Measurements from ENCODE around the gene DIABLO. TPM values are rescaled to one million over a fixed set of nuclear protein-coding genes. Genes with fewer than 3 reads are reported as not detected.

The DIABLO gene
- total RNA-seq, 1 donor from 2014 or later: 47.9 TPM

- Histone ChIP-seq H3K4me1 (peaks cover 9% of the 10 kb centered on the region), H3K9me3 (no peaks in the 10 kb centered on the region), H3K27ac (no peak overlapping the region), H3K36me3 (no peaks in the 10 kb centered on the region), H3K27me3 (no peaks in the 10 kb centered on the region), H3K4me3 (no peak overlapping the region)
- DNase-seq (ENCODE audit: extremely low spot score in 2 of 2): no peak
- intact Hi-C loops (cut with DNase I): no loop called here
- TF ChIP-seq CTCF (IDR thresholded peaks at IDR 0.05) (no peak), POLR2A (IDR thresholded peaks at IDR 0.05) (no peak), POLR2AphosphoS5 (IDR thresholded peaks at IDR 0.05; ENCODE audit: insufficient read depth in 1 of 2, low read depth in 1 of 2) (no peak)
These were observed 38.4 kb downstream of the DIABLO start for GRCh38 chr12:122187466-122187865.

- TF ChIP-seq POLR2A (IDR thresholded peaks at IDR 0.05) (no peak), CTCF (IDR thresholded peaks at IDR 0.05) (no peak), POLR2AphosphoS5 (IDR thresholded peaks at IDR 0.05; ENCODE audit: insufficient read depth in 1 of 2, low read depth in 1 of 2) (no peak)
- no peaks in the 10 kb centered on the region for H3K27me3 ChIP-seq
- no peaks in the 10 kb centered on the region for H3K9me3 ChIP-seq
- H3K4me1 ChIP-seq: peaks cover 9% of the 10 kb centered on the region
- DNase-seq (ENCODE audit: extremely low spot score in 2 of 2): no peak
- intact Hi-C loops (cut with DNase I): no loop called here
- H3K4me3 ChIP-seq: no peak overlapping the region
- no peak overlapping the region for H3K27ac ChIP-seq
- no peaks in the 10 kb centered on the region for H3K36me3 ChIP-seq
These were observed 40.3 kb downstream of the DIABLO start for GRCh38 chr12:122185494-122186082.

GRCh38 chr12:122185079-122185478, 40.8 kb downstream of the DIABLO start:
- no peaks in the 10 kb centered on the region for H3K9me3 ChIP-seq
- no peaks in the 10 kb centered on the region for H3K27me3 ChIP-seq
- intact Hi-C loops (cut with DNase I): no loop called here
- no peaks in the 10 kb centered on the region for H3K36me3 ChIP-seq
- TF ChIP-seq POLR2A (IDR thresholded peaks at IDR 0.05) (no peak), CTCF (IDR thresholded peaks at IDR 0.05) (no peak), POLR2AphosphoS5 (IDR thresholded peaks at IDR 0.05; ENCODE audit: insufficient read depth in 1 of 2, low read depth in 1 of 2) (no peak)
- H3K27ac ChIP-seq: no peak overlapping the region
- no peak overlapping the region for H3K4me3 ChIP-seq
- peaks cover 9% of the 10 kb centered on the region for H3K4me1 ChIP-seq
- DNase-seq (ENCODE audit: extremely low spot score in 2 of 2): no peak

GRCh38 chr12:122184517-122184916, 41.3 kb downstream of the DIABLO start:
- no peaks in the 10 kb centered on the region for H3K36me3 ChIP-seq

More at GRCh38 chr12:122184517-122184916, 41.3 kb downstream of the DIABLO start:
- no peaks in the 10 kb centered on the region for H3K27me3 ChIP-seq
- H3K4me1 ChIP-seq: peaks cover 9% of the 10 kb centered on the region
- TF ChIP-seq POLR2A (IDR thresholded peaks at IDR 0.05) (no peak), POLR2AphosphoS5 (IDR thresholded peaks at IDR 0.05; ENCODE audit: insufficient read depth in 1 of 2, low read depth in 1 of 2) (no peak), CTCF (IDR thresholded peaks at IDR 0.05) (no peak)
- no peak overlapping the region for H3K27ac ChIP-seq
- intact Hi-C loops (cut with DNase I): no loop called here
- H3K9me3 ChIP-seq: no peaks in the 10 kb centered on the region
- DNase-seq (ENCODE audit: extremely low spot score in 2 of 2): no peak
- no peak overlapping the region for H3K4me3 ChIP-seq

Data from vagina (tissue), 2 donors.